ENCODE results near the gene CDC14A. TPM values are rescaled to one million over a fixed set of nuclear protein-coding genes. Genes with fewer than 3 reads are reported as not detected.

Gene CDC14A
- total RNA-seq, 1 experiment from 2014 or later = 3.4 TPM

DNA sequence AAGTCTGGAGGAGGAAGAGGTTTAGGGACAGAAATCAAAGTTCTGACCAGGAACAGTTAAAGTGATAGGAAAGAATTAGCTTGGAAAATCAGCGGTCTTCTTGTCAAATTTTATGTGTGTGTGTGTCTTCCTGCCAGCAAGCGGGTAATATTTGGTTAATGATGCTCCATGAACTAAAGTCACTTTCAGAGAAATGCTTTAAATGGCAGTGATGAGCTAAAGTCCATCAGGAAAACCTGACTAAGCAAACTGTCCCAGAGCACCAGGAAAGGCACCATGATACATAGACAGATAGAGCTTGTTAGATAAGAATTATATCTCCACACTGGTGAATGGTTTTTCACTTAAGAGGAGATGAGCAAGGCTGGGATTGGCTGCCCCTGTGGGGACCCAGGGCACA is 10.0 kb upstream of the CDC14A start:
- Histone ChIP-seq H3K4me1 (ENCODE audit: insufficient read depth, low read length) (no peaks in the 10 kb centered on the region), H3K9me3 (ENCODE audit: low read length) (no peaks in the 10 kb centered on the region), H3K9ac (ENCODE audit: low read length) (no peak overlapping the region), H3K27ac (ENCODE audit: low read length) (no peak overlapping the region), H3K9me2 (replicated peaks; ENCODE audit: low read length) (no peaks in the 10 kb centered on the region), H3K79me2 (ENCODE audit: low read length) (no peaks in the 10 kb centered on the region), H4K20me1 (ENCODE audit: low read length) (no peaks in the 10 kb centered on the region), H3K4me3 (ENCODE audit: low read length) (no peak overlapping the region), H3K4me2 (ENCODE audit: low read length) (no peak overlapping the region), H2AFZ (ENCODE audit: low read length) (no peak overlapping the region), H3K36me3 (ENCODE audit: low read depth, low read length) (no peaks in the 10 kb centered on the region), H3F3A (ENCODE audit: low read length, unreplicated experiment) (no peaks in the 10 kb centered on the region), H3K27me3 (ENCODE audit: low read length) (no peaks in the 10 kb centered on the region)
- ATAC-seq (no peak), DNase-seq (no peak)
- CTCF ChIA-PET = no interaction called here
- BruUV-seq (replicated peaks) = no TSS peak
- intact Hi-C loops (cut with micrococcal nuclease) = no loop called here
- POLR2A ChIA-PET (ENCODE audit: unreplicated experiment) = no interaction called here
- TF ChIP-seq EZH2 (IDR thresholded peaks at IDR 0.05; ENCODE audit: low read length, unreplicated experiment) (no peak), EZH2phosphoT487 (IDR thresholded peaks at IDR 0.05; ENCODE audit: borderline replicate concordance, low read length) (no peak)
- TF ChIP-seq, protein P1, sequence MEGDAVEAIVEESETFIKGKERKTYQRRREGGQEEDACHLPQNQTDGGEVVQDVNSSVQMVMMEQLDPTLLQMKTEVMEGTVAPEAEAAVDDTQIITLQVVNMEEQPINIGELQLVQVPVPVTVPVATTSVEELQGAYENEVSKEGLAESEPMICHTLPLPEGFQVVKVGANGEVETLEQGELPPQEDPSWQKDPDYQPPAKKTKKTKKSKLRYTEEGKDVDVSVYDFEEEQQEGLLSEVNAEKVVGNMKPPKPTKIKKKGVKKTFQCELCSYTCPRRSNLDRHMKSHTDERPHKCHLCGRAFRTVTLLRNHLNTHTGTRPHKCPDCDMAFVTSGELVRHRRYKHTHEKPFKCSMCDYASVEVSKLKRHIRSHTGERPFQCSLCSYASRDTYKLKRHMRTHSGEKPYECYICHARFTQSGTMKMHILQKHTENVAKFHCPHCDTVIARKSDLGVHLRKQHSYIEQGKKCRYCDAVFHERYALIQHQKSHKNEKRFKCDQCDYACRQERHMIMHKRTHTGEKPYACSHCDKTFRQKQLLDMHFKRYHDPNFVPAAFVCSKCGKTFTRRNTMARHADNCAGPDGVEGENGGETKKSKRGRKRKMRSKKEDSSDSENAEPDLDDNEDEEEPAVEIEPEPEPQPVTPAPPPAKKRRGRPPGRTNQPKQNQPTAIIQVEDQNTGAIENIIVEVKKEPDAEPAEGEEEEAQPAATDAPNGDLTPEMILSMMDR (conservative IDR thresholded peaks at IDR 0.05; ENCODE audit: low read depth, low read length) = no peak

DNA sequence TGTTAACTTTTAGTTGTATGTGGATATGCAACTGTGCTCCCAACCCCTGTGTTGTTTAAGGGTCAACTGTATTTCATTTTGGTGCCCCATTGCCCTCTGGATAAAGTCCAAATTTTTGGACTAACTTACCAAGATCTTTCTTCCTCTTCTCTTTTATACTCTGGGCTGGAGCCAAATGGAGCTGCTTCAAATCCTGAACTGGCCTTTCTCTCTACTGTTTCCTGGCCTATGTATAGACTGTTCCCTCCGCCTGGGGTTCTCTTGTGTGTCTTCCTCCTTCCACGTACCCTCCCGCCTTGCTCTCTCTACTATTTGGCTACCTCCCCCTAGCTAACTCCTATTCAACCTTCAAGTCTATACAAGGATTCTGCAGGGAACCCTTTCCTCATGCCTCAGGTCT is 8.4 kb upstream of the CDC14A start:
- Histone ChIP-seq H3K4me2 (ENCODE audit: low read length) (no peak overlapping the region), H2AFZ (ENCODE audit: low read length) (no peak overlapping the region), H3F3A (ENCODE audit: low read length, unreplicated experiment) (no peaks in the 10 kb centered on the region), H3K79me2 (ENCODE audit: low read length) (no peaks in the 10 kb centered on the region), H3K9ac (ENCODE audit: low read length) (no peak overlapping the region), H3K9me3 (ENCODE audit: low read length) (no peaks in the 10 kb centered on the region), H3K27ac (ENCODE audit: low read length) (no peak overlapping the region), H3K9me2 (replicated peaks; ENCODE audit: low read length) (no peaks in the 10 kb centered on the region), H3K4me3 (ENCODE audit: low read length) (no peak overlapping the region), H4K20me1 (ENCODE audit: low read length) (no peaks in the 10 kb centered on the region), H3K36me3 (ENCODE audit: low read depth, low read length) (no peaks in the 10 kb centered on the region), H3K4me1 (ENCODE audit: insufficient read depth, low read length) (no peaks in the 10 kb centered on the region), H3K27me3 (ENCODE audit: low read length) (no peaks in the 10 kb centered on the region)
- no TSS peak for BruUV-seq (replicated peaks)
- intact Hi-C loops (cut with micrococcal nuclease) = no loop called here
- DNase-seq (no peak), ATAC-seq (no peak)
- ChIA-PET CTCF (no interaction called here), POLR2A (ENCODE audit: unreplicated experiment) (no interaction called here)
- no peak for TF ChIP-seq EZH2 (IDR thresholded peaks at IDR 0.05; ENCODE audit: low read length, unreplicated experiment)
- TF ChIP-seq, protein P1 (conservative IDR thresholded peaks at IDR 0.05; ENCODE audit: low read depth, low read length) = no peak
- no peak for TF ChIP-seq EZH2phosphoT487 (IDR thresholded peaks at IDR 0.05; ENCODE audit: borderline replicate concordance, low read length)

DNA sequence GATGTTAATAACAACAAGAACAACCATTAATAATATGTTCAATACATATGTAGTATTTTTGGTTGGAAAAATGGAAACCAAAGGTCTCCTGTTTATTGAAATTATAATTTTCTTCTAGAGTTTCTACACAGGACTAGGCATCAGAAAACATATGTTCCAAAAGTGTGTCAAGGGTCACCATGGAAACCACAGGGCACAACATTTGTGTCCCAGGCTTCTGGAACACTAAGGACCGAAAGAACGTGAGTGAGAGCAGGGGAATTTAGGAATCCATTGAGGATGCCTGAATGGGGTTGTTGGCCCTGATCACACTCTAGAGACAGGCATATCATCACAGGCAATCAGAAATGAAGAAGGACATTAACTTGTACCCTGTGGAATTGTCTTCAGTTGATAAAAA is 7.5 kb upstream of the CDC14A start:
- CTCF ChIA-PET = no interaction called here
- BruUV-seq (replicated peaks) = no TSS peak

More for the DNA sequence above, 7.5 kb upstream of the CDC14A start:
- intact Hi-C loops (cut with micrococcal nuclease) = no loop called here
- H3K4me3 ChIP-seq (ENCODE audit: low read length) = no peak overlapping the region
- H3F3A ChIP-seq (ENCODE audit: low read length, unreplicated experiment) = no peaks in the 10 kb centered on the region
- DNase-seq (no peak), ATAC-seq (no peak)
- POLR2A ChIA-PET (ENCODE audit: unreplicated experiment) = no interaction called here
- H3K4me2 ChIP-seq (ENCODE audit: low read length) = no peak overlapping the region
- no peak overlapping the region for H3K9ac ChIP-seq (ENCODE audit: low read length)
- H3K4me1 ChIP-seq (ENCODE audit: insufficient read depth, low read length) = no peaks in the 10 kb centered on the region
- H3K27ac ChIP-seq (ENCODE audit: low read length) = no peak overlapping the region
- no peaks in the 10 kb centered on the region for H3K36me3 ChIP-seq (ENCODE audit: low read depth, low read length)
- no peak overlapping the region for H2AFZ ChIP-seq (ENCODE audit: low read length)
- no peaks in the 10 kb centered on the region for H3K9me3 ChIP-seq (ENCODE audit: low read length)
- no peaks in the 10 kb centered on the region for H3K79me2 ChIP-seq (ENCODE audit: low read length)
- H3K9me2 ChIP-seq (replicated peaks; ENCODE audit: low read length) = no peaks in the 10 kb centered on the region
- no peaks in the 10 kb centered on the region for H3K27me3 ChIP-seq (ENCODE audit: low read length)
- no peaks in the 10 kb centered on the region for H4K20me1 ChIP-seq (ENCODE audit: low read length)
- no peak for TF ChIP-seq EZH2phosphoT487 (IDR thresholded peaks at IDR 0.05; ENCODE audit: borderline replicate concordance, low read length)
